NK-92 (cell line): ENCODE data around the gene ITGAE.

Experiments used
- DNase-seq: peaks from one replicate; lab custom pipeline; 2025; ENCODE audit not compliant: unreplicated experiment; lab: John Stamatoyannopoulos, UW

ITGAE gene

GRCh38 chr17:3672571-3672970 lies 128.4 kb downstream of the ITGAE start:
- DNase-seq, result no peak

- no peak for DNase-seq
Measured at GRCh38 chr17:3669548-3669947, 131.4 kb downstream of the ITGAE start.

- no peak for DNase-seq
Measured at GRCh38 chr17:3669085-3669347, 132.0 kb downstream of the ITGAE start.

GRCh38 chr17:3668279-3669084 lies 132.5 kb downstream of the ITGAE start, which contains the start of the genes EMC6 and TAX1BP3:
Gene EMC6, plus strand, starts transcription at chr17:3668812. Its CDS starts 335 bp downstream, at chr17:3669147.
Gene TAX1BP3, minus strand, starts transcription at chr17:3668578. Its CDS starts 52 bp downstream, at chr17:3668526.
- peak; percentile 80 for DNase-seq

GRCh38 chr17:3667366-3668278 lies 133.4 kb downstream of the ITGAE start:
- DNase-seq, result no peak

- no peak for DNase-seq
Measured at GRCh38 chr17:3666516-3666915, 134.5 kb downstream of the ITGAE start.

GRCh38 chr17:3665834-3666233 lies 135.2 kb downstream of the ITGAE start:
- DNase-seq, result no peak
